PFSK-1 (cell line): ENCODE measurements around the gene MAML2.

ENCODE experiments used
- FOXP2 ChIP-seq: optimal IDR thresholded peaks from 2 replicates; pipeline ENCODE3; 2011; ENCODE audit warnings: borderline replicate concordance, control low read depth, inconsistent platforms; ENCODE audit not compliant: insufficient read depth; ENCODE audit errors: extremely low read length, extremely low read depth
- POLR2AphosphoS5 ChIP-seq: IDR thresholded peaks from 2 replicates; pipeline ENCODE4 v1.6.1; 2012; ENCODE audit warnings: low read depth, mild to moderate bottlenecking, control low read depth, low read length, moderate library complexity
- REST ChIP-seq, 2 experiments: IDR thresholded peaks; 2 replicates each; pipeline versions ENCODE4 v1.6.1 to v1.8.0; 2011 to 2012; ENCODE audit warnings: low read depth in 2 of 2, low read length in 2 of 2, control low read depth in 1 of 2, inconsistent platforms in 1 of 2, mild to moderate bottlenecking in 1 of 2, moderate library complexity in 1 of 2; ENCODE audit not compliant: insufficient read depth in 1 of 2
- SIN3A ChIP-seq: IDR thresholded peaks from 2 replicates; pipeline ENCODE4 v1.6.1; 2012; ENCODE audit warnings: mild to moderate bottlenecking, low read length, moderate library complexity, borderline replicate concordance; ENCODE audit not compliant: insufficient read depth
- TAF1 ChIP-seq: IDR thresholded peaks from 2 replicates; pipeline ENCODE4 v1.6.1; 2012; ENCODE audit warnings: low read length, control low read depth, borderline replicate concordance; ENCODE audit not compliant: insufficient read depth

MAML2 gene

GRCh38 chr11:95985174-95985808, 357.7 kb downstream of the MAML2 start:
- TF ChIP-seq TAF1 (no peak), REST (IDR thresholded peaks at IDR 0.05; ENCODE audit: insufficient read depth in 1 of 2, low read depth in 2 of 2, low read length in 2 of 2) (no peak), POLR2AphosphoS5 (no peak), SIN3A (no peak), FOXP2 (no peak)

GRCh38 chr11:95984072-95984471, 358.9 kb downstream of the MAML2 start:
- TF ChIP-seq POLR2AphosphoS5 = no peak
- no peak for TF ChIP-seq REST (IDR thresholded peaks at IDR 0.05; ENCODE audit: insufficient read depth in 1 of 2, low read depth in 2 of 2, low read length in 2 of 2)
- no peak for TF ChIP-seq FOXP2

GRCh38 chr11:95977534-95978174, 365.3 kb downstream of the MAML2 start:
- no peak for TF ChIP-seq TAF1
- TF ChIP-seq REST (IDR thresholded peaks at IDR 0.05; ENCODE audit: insufficient read depth in 1 of 2, low read depth in 2 of 2, low read length in 2 of 2) = no peak
- TF ChIP-seq SIN3A = no peak
- no peak for TF ChIP-seq FOXP2
- no peak for TF ChIP-seq POLR2AphosphoS5

GRCh38 chr11:95976550-95976949, 366.4 kb downstream of the MAML2 start:
- TF ChIP-seq REST (IDR thresholded peaks at IDR 0.05; ENCODE audit: insufficient read depth in 1 of 2, low read depth in 2 of 2, low read length in 2 of 2) = no peak
- TF ChIP-seq SIN3A = no peak

GRCh38 chr11:95975343-95975742, 367.7 kb downstream of the MAML2 start:
- TF ChIP-seq FOXP2 (no peak), SIN3A (no peak), POLR2AphosphoS5 (no peak), TAF1 (no peak), REST (IDR thresholded peaks at IDR 0.05; ENCODE audit: insufficient read depth in 1 of 2, low read depth in 2 of 2, low read length in 2 of 2) (no peak)
